SK-N-SH (cell line): Measurements from ENCODE around the gene UNC13B. TPM values are rescaled to one million over a fixed set of nuclear protein-coding genes. Genes with fewer than 3 reads are reported as not detected.

Source experiments
- CTCF ChIA-PET: fragments of 300-600, 350-600 bp; formaldehyde crosslinking; extraction: SDS; loops from one replicate; lab custom pipeline; 2021; lab: Yijun Ruan, JAX
- POLR2A ChIA-PET: fragments of 350-600 bp; sonication (Branson Sonifier 250); formaldehyde crosslinking; extraction: SDS; loops from one replicate; lab custom pipeline; 2020; ENCODE audit warnings: antibody characterized with exemption, inconsistent platforms; lab: Yijun Ruan, JAX
- DNase-seq: peaks from one replicate; pipeline ENCODE4 v3.0.0; 2012
- H2AFZ ChIP-seq: fragments of 200-600 bp; sonication (generic); 2 replicates; pipeline ENCODE4 v1.8.1; 2016; ENCODE audit warnings: antibody characterized with exemption, mild to moderate bottlenecking, low read depth
- H3F3A ChIP-seq: fragments of 200-600 bp; sonication (generic); replicated peaks from 2 replicates; pipeline ENCODE3; 2016; ENCODE audit warnings: antibody characterized with exemption, mild to moderate bottlenecking; ENCODE audit not compliant: insufficient read depth
- H3K27ac ChIP-seq, 2 experiments: fragments of 200-500 bp in 1 of 2; fragments of 200-600 bp in 1 of 2; sonication (Bioruptor generic) in 1 of 2; sonication (generic), shearing (Covaris generic) in 1 of 2; 2 replicates each; pipeline versions ENCODE4 v1.5.1 to v1.6.1; 2014 to 2016; ENCODE audit warnings: low read depth in 2 of 2, inconsistent platforms in 1 of 2, low read length in 1 of 2, mild to moderate bottlenecking in 1 of 2, mixed read lengths in 1 of 2
- H3K27me3 ChIP-seq: fragments of 200-600 bp; sonication (generic), shearing (Covaris generic); 2 replicates; pipeline ENCODE4 v1.6.1; 2016; ENCODE audit warnings: mixed run types; ENCODE audit not compliant: insufficient read depth
- H3K36me3 ChIP-seq, 2 experiments: fragments of 200-500 bp in 1 of 2; fragments of 200-600 bp in 1 of 2; sonication (Bioruptor generic) in 1 of 2; sonication (generic) in 1 of 2; replicated peaks in 1 of 2; 2 replicates each; pipeline versions ENCODE3 to v1.5.1; 2014 to 2016; ENCODE audit warnings: low read length in 1 of 2, mild to moderate bottlenecking in 1 of 2; ENCODE audit not compliant: insufficient read depth in 2 of 2, control insufficient read depth in 1 of 2
- H3K4me1 ChIP-seq, 2 experiments: fragments of 200-500 bp in 1 of 2; fragments of 200-600 bp in 1 of 2; sonication (Bioruptor generic) in 1 of 2; sonication (generic), shearing (Covaris generic) in 1 of 2; 2 replicates each; pipeline versions ENCODE4 v1.5.1 to v1.6.1; 2014 to 2016; ENCODE audit warnings: low read depth in 1 of 2, low read length in 1 of 2, mixed run types in 1 of 2; ENCODE audit not compliant: insufficient read depth in 2 of 2, control insufficient read depth in 1 of 2
- H3K4me2 ChIP-seq: fragments of 200-600 bp; sonication (generic), shearing (Covaris generic); 2 replicates; pipeline ENCODE4 v1.6.1; 2017; ENCODE audit warnings: mixed run types
- H3K4me3 ChIP-seq, 2 experiments: fragments of 200-500 bp in 1 of 2; fragments of 200-600 bp in 1 of 2; sonication (Bioruptor generic) in 1 of 2; sonication (generic), shearing (Covaris generic) in 1 of 2; 2 replicates each; pipeline versions ENCODE4 v1.5.1 to v1.8.1; 2014 to 2016; ENCODE audit warnings: low read depth in 2 of 2, inconsistent platforms in 1 of 2, low read length in 1 of 2, mild to moderate bottlenecking in 1 of 2, mixed read lengths in 1 of 2, moderate library complexity in 1 of 2
- H3K79me2 ChIP-seq: fragments of 200-600 bp; sonication (generic); 2 replicates; pipeline ENCODE4 v1.8.1; 2017; ENCODE audit warnings: mild to moderate bottlenecking; ENCODE audit not compliant: insufficient read depth
- H3K9ac ChIP-seq: fragments of 200-600 bp; sonication (generic); 2 replicates; pipeline ENCODE4 v1.6.1; 2017; ENCODE audit warnings: mixed run types
- H3K9me2 ChIP-seq: fragments of 200-600 bp; sonication (generic); 2 replicates; pipeline ENCODE4 v1.6.1; 2017; ENCODE audit warnings: mixed run types
- H3K9me3 ChIP-seq: fragments of 200-600 bp; sonication (generic); 2 replicates; pipeline ENCODE4 v1.6.1; 2017; ENCODE audit warnings: mixed run types, mild to moderate bottlenecking, moderate library complexity
- H4K20me1 ChIP-seq: fragments of 200-600 bp; sonication (generic); 2 replicates; pipeline ENCODE4 v1.6.1; 2017; ENCODE audit warnings: mild to moderate bottlenecking, mixed run types; ENCODE audit not compliant: insufficient read depth
- EP300 ChIP-seq, 2 experiments: IDR thresholded peaks; 2 replicates each; pipeline versions ENCODE4 v1.4.0 to v1.6.1; 2012; ENCODE audit warnings: borderline replicate concordance in 1 of 2, low read depth in 1 of 2, low read length in 1 of 2
- NFIC ChIP-seq: IDR thresholded peaks from 2 replicates; pipeline ENCODE4 v1.4.0; 2012; ENCODE audit warnings: borderline replicate concordance
- NRF1 ChIP-seq: IDR thresholded peaks from 2 replicates; pipeline ENCODE4 v1.6.1; 2012; ENCODE audit warnings: low read depth, mild to moderate bottlenecking, low read length
- POLR2AphosphoS5 ChIP-seq: IDR thresholded peaks from 2 replicates; pipeline ENCODE4 v1.6.1; 2012; ENCODE audit warnings: low read depth, low read length
- SIN3A ChIP-seq: IDR thresholded peaks from 2 replicates; pipeline ENCODE4 v1.6.1; 2012; ENCODE audit warnings: low read depth, mild to moderate bottlenecking, low read length, moderate library complexity, borderline replicate concordance
- SMC3 ChIP-seq: IDR thresholded peaks from 2 replicates; pipeline ENCODE4 v1.6.1; 2012; ENCODE audit warnings: low read depth, low read length, improper control_type of control experiment
- TAF1 ChIP-seq: IDR thresholded peaks from 2 replicates; pipeline ENCODE4 v1.6.1; 2012; ENCODE audit warnings: low read depth, mild to moderate bottlenecking, low read length, moderate library complexity, borderline replicate concordance
- TEAD4 ChIP-seq: IDR thresholded peaks from 2 replicates; pipeline ENCODE4 v1.4.0; 2012; ENCODE audit warnings: mild to moderate bottlenecking, borderline replicate concordance; ENCODE audit not compliant: insufficient read depth
- YY1 ChIP-seq: IDR thresholded peaks from 2 replicates; pipeline ENCODE4 v1.4.0; 2012; ENCODE audit warnings: low read depth, mild to moderate bottlenecking
- WGBS: methylation state at CpG from one replicate; pipeline ENCODE4 v1.1.6; 2017; ENCODE audit warnings: low lambda C conversion rate; 5-methylcytosine and 5-hydroxymethylcytosine counted together
- polyA plus RNA-seq, 3 experiments: library from polyadenylated mRNA; depleted of rRNA; stranded (reverse); fragments of >200 nt; gene quantifications; 2 replicates each; pipeline ENCODE4 v1.2.3, GENCODE V29; 2012
- TF ChIP-seq, protein P1 (sequence below): IDR thresholded peaks from 2 replicates; pipeline ENCODE4; 2012
- TF ChIP-seq, protein P2 (sequence below): fragments of 200-600 bp; sonication (generic); IDR thresholded peaks from 2 replicates; pipeline ENCODE4 v1.6.1; 2017; ENCODE audit warnings: antibody characterized with exemption, mild to moderate bottlenecking, moderate library complexity
- TF ChIP-seq, protein P3 (sequence below): IDR thresholded peaks from 2 replicates; pipeline ENCODE4 v1.4.0; 2012; ENCODE audit warnings: low read depth, borderline replicate concordance
- TF ChIP-seq, protein P4 (sequence below): fragments of 150-350 bp; IDR thresholded peaks from 2 replicates; pipeline ENCODE4 v1.6.1; 2017; ENCODE audit warnings: antibody characterized with exemption, low read length, low read depth, borderline replicate concordance
- TF ChIP-seq, protein P5 (sequence below): IDR thresholded peaks from 2 replicates; pipeline ENCODE4 v1.4.0; 2012; ENCODE audit warnings: low read depth

The UNC13B gene
- polyA plus RNA-seq, 1 of the 3 experiments (the other 2 are of a cell fraction) = 8.1 TPM

DNA sequence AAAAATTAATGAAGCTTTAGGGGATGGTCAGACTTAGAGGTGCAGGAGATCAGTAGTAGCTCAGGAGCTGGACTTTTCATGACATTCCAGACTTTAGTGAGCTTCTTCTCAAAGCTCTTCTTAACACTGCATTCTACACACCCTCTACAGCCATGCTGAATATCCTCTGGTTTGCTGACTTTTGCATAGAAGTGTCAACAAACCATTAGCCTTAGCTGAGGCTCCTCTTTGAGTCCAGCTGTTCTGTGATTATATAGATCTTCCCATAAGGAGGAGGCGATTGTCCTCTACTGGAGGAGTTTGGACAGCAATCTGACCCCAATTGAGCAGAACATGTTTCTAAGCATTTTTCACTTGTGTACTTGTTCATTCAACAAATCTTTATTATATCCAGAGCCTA lies 253.1 kb downstream of the UNC13B start:
- H3K9me3 ChIP-seq = 0 out of 2 replicates have a peak, but pooled peaks cover 4% of the 10 kb centered on the region
- CTCF ChIA-PET = interaction anchor here (1.4 to 3.2 kb wide), 2 partner anchors 25 to 298 kb away, joined by 3 to 11 read pairs; no protein-coding TSS in a partner anchor
- POLR2A ChIA-PET = interaction anchor here (0.6 kb wide), 1 partner anchor 326 kb away, joined by 3 read pairs; no protein-coding TSS in a partner anchor

More for the DNA sequence above, 253.1 kb downstream of the UNC13B start:
- Histone ChIP-seq H3K9me2 (no peaks in the 10 kb centered on the region), H3K4me2 (no peak overlapping the region), H2AFZ (no peak overlapping the region), H3K36me3 (no peaks in the 10 kb centered on the region), H3K27me3 (no peaks in the 10 kb centered on the region), H4K20me1 (no peaks in the 10 kb centered on the region)
- no peak for TF ChIP-seq SIN3A
- no peak for TF ChIP-seq NRF1
- TF ChIP-seq, protein P1, sequence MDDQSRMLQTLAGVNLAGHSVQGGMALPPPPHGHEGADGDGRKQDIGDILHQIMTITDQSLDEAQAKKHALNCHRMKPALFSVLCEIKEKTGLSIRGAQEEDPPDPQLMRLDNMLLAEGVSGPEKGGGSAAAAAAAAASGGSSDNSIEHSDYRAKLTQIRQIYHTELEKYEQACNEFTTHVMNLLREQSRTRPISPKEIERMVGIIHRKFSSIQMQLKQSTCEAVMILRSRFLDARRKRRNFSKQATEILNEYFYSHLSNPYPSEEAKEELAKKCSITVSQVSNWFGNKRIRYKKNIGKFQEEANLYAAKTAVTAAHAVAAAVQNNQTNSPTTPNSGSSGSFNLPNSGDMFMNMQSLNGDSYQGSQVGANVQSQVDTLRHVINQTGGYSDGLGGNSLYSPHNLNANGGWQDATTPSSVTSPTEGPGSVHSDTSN = no peak
- no peak for TF ChIP-seq TAF1
- TF ChIP-seq, protein P2, sequence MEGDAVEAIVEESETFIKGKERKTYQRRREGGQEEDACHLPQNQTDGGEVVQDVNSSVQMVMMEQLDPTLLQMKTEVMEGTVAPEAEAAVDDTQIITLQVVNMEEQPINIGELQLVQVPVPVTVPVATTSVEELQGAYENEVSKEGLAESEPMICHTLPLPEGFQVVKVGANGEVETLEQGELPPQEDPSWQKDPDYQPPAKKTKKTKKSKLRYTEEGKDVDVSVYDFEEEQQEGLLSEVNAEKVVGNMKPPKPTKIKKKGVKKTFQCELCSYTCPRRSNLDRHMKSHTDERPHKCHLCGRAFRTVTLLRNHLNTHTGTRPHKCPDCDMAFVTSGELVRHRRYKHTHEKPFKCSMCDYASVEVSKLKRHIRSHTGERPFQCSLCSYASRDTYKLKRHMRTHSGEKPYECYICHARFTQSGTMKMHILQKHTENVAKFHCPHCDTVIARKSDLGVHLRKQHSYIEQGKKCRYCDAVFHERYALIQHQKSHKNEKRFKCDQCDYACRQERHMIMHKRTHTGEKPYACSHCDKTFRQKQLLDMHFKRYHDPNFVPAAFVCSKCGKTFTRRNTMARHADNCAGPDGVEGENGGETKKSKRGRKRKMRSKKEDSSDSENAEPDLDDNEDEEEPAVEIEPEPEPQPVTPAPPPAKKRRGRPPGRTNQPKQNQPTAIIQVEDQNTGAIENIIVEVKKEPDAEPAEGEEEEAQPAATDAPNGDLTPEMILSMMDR = no peak
- TF ChIP-seq, protein P3, sequence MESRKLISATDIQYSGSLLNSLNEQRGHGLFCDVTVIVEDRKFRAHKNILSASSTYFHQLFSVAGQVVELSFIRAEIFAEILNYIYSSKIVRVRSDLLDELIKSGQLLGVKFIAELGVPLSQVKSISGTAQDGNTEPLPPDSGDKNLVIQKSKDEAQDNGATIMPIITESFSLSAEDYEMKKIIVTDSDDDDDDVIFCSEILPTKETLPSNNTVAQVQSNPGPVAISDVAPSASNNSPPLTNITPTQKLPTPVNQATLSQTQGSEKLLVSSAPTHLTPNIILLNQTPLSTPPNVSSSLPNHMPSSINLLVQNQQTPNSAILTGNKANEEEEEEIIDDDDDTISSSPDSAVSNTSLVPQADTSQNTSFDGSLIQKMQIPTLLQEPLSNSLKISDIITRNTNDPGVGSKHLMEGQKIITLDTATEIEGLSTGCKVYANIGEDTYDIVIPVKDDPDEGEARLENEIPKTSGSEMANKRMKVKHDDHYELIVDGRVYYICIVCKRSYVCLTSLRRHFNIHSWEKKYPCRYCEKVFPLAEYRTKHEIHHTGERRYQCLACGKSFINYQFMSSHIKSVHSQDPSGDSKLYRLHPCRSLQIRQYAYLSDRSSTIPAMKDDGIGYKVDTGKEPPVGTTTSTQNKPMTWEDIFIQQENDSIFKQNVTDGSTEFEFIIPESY = no peak
- TF ChIP-seq, protein P4, sequence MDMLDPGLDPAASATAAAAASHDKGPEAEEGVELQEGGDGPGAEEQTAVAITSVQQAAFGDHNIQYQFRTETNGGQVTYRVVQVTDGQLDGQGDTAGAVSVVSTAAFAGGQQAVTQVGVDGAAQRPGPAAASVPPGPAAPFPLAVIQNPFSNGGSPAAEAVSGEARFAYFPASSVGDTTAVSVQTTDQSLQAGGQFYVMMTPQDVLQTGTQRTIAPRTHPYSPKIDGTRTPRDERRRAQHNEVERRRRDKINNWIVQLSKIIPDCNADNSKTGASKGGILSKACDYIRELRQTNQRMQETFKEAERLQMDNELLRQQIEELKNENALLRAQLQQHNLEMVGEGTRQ = no peak
- no peak for TF ChIP-seq YY1
- TF ChIP-seq, protein P5, sequence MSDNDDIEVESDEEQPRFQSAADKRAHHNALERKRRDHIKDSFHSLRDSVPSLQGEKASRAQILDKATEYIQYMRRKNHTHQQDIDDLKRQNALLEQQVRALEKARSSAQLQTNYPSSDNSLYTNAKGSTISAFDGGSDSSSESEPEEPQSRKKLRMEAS = no peak
- TF ChIP-seq NFIC = no peak
- no peak for TF ChIP-seq POLR2AphosphoS5
- no peak for TF ChIP-seq SMC3
- no peak for TF ChIP-seq EP300 (IDR thresholded peaks at IDR 0.05; ENCODE audit: borderline replicate concordance in 1 of 2, low read depth in 1 of 2, low read length in 1 of 2)
- TF ChIP-seq TEAD4 = no peak
- TF ChIP-seq, all 33 proteins: peak for 0
- Histone ChIP-seq H3F3A (no peaks in the 10 kb centered on the region), H3K4me1 (no peaks in the 10 kb centered on the region), H3K9ac (no peak overlapping the region), H3K4me3 (no peak overlapping the region), H3K79me2 (no peaks in the 10 kb centered on the region), H3K27ac (no peak overlapping the region)
- 61% methylated on average over 1 of the region's 1 CpG for WGBS
- no peak for DNase-seq
